Measurements from ENCODE around the gene SEPTIN1.

DNA sequence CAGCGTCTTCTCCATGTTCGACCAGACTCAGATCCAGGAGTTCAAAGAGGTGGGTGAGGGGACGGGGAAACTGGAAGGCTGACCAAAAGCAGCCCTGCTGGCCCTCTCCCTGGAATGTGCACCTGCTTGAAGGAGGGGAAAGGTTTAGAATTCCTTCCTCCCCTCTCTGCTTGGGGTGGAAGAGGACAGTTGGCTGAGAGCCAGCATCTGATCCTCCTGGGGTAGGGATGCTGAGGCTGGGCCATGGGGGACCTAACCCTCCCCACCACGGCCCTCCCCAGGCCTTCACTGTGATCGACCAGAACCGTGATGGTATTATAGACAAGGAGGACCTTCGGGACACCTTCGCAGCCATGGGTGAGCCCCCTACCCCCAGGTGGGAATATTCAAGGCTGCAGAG lies 6.5 kb downstream of the SEPTIN1 start:
- TF ChIP-seq NCOA2 (CRISPR knock-in tag; IDR thresholded peaks at IDR 0.05) (no peak), EP300 (IDR thresholded peaks at IDR 0.05; ENCODE audit: low read depth in 2 of 2, low read length in 2 of 2) (no peak), EP300 (CRISPR knock-in tag; IDR thresholded peaks at IDR 0.05; ENCODE audit: borderline replicate concordance) (no peak)
- TF ChIP-seq, protein P1, sequence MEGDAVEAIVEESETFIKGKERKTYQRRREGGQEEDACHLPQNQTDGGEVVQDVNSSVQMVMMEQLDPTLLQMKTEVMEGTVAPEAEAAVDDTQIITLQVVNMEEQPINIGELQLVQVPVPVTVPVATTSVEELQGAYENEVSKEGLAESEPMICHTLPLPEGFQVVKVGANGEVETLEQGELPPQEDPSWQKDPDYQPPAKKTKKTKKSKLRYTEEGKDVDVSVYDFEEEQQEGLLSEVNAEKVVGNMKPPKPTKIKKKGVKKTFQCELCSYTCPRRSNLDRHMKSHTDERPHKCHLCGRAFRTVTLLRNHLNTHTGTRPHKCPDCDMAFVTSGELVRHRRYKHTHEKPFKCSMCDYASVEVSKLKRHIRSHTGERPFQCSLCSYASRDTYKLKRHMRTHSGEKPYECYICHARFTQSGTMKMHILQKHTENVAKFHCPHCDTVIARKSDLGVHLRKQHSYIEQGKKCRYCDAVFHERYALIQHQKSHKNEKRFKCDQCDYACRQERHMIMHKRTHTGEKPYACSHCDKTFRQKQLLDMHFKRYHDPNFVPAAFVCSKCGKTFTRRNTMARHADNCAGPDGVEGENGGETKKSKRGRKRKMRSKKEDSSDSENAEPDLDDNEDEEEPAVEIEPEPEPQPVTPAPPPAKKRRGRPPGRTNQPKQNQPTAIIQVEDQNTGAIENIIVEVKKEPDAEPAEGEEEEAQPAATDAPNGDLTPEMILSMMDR (CRISPR knock-in tag; IDR thresholded peaks at IDR 0.05) = no peak
